Measurements from ENCODE around the gene SLC35A3. TPM values are rescaled to one million over a fixed set of nuclear protein-coding genes. Genes with fewer than 3 reads are reported as not detected.

Gene SLC35A3
- total RNA-seq, 1 donor from 2014 or later = 25.3 TPM

DNA sequence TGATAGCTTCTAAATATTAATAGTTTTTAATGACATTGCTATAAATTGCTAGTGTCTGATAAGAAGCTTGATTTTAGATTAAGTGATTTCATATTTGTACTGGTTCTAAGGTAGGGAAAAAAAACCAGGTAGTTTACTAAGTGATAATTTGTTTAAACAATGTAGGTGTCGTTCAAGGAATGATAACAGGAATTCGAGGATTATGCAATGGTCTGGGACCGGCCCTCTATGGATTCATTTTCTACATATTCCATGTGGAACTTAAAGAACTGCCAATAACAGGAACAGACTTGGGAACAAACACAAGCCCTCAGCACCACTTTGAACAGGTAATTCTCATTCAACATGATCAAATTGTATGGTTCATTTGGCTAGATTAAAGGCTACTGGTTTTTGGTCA lies 110.5 kb downstream of the SLC35A3 start:
- FAIRE-seq = no peak
- TF ChIP-seq, protein P1, sequence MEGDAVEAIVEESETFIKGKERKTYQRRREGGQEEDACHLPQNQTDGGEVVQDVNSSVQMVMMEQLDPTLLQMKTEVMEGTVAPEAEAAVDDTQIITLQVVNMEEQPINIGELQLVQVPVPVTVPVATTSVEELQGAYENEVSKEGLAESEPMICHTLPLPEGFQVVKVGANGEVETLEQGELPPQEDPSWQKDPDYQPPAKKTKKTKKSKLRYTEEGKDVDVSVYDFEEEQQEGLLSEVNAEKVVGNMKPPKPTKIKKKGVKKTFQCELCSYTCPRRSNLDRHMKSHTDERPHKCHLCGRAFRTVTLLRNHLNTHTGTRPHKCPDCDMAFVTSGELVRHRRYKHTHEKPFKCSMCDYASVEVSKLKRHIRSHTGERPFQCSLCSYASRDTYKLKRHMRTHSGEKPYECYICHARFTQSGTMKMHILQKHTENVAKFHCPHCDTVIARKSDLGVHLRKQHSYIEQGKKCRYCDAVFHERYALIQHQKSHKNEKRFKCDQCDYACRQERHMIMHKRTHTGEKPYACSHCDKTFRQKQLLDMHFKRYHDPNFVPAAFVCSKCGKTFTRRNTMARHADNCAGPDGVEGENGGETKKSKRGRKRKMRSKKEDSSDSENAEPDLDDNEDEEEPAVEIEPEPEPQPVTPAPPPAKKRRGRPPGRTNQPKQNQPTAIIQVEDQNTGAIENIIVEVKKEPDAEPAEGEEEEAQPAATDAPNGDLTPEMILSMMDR (IDR thresholded peaks at IDR 0.05; ENCODE audit: insufficient read depth, low read length, severe bottlenecking) = no peak
- H3K4me3 ChIP-seq (ENCODE audit: low read depth, low read length) = no peak overlapping the region
- no peaks in the 10 kb centered on the region for H3K27me3 ChIP-seq (ENCODE audit: control insufficient read depth, insufficient read depth, low read length)
- DNase-seq (ENCODE audit: low read depth) = no peak
- H3K36me3 ChIP-seq (ENCODE audit: control insufficient read depth, insufficient read depth, low read length) = peaks cover 4% of the 10 kb centered on the region

Other genes with a start within 250 kb of the SLC35A3 start
- 23.4 and 28.3 TPM in 2 replicates for gene FRRS1, start 203.4 kb upstream of the SLC35A3 start, total RNA-seq
- gene AGL, start 119.6 kb upstream of the SLC35A3 start, total RNA-seq = 5.8 and 6.8 TPM in 2 replicates
- gene SASS6, start 162.9 kb downstream of the SLC35A3 start, total RNA-seq = 1.2 and 1.6 TPM in 2 replicates
- gene TRMT13, start 163.2 kb downstream of the SLC35A3 start, total RNA-seq = 11.0 and 14.2 TPM in 2 replicates
- gene LRRC39, start 208.3 kb downstream of the SLC35A3 start, total RNA-seq = 0.13 and 0.53 TPM in 2 replicates

Measured in bronchial epithelial cell (primary cell).